CD4-positive, alpha-beta T cell treated with Interleukin-17A for 4 hours (primary cell): Measurements from ENCODE around the gene ORC3.
"Not testable (repeated sequence)": the region's sequence is repeated elsewhere in the genome, so short reads cannot be mapped to it uniquely, and the experiment has no call there.

Experiments
- DNase-seq: peaks from one replicate; pipeline ENCODE4 v3.0.0-alpha.2; 2020; ENCODE audit warnings: mixed read lengths

Gene ORC3

GRCh38 chr6:87663434-87663833 lies 73.5 kb downstream of the ORC3 start:
- DNase-seq: no peak

- DNase-seq: no peak
Measured at GRCh38 chr6:87664921-87665485, 75.1 kb downstream of the ORC3 start.

GRCh38 chr6:87667032-87667431 lies 77.1 kb downstream of the ORC3 start:
- no peak for DNase-seq

- no peak for DNase-seq
Measured at GRCh38 chr6:87668013-87668412, 78.1 kb downstream of the ORC3 start.

GRCh38 chr6:87669051-87669450 lies 79.1 kb downstream of the ORC3 start:
- DNase-seq: no peak

GRCh38 chr6:87670707-87671106 lies 80.8 kb downstream of the ORC3 start:
- DNase-seq: peak; percentile 6

- DNase-seq: no peak
Measured at GRCh38 chr6:87671555-87672029, 81.7 kb downstream of the ORC3 start.

- no peak for DNase-seq
Measured at GRCh38 chr6:87672641-87673040, 82.7 kb downstream of the ORC3 start.

- no peak for DNase-seq
Measured at GRCh38 chr6:87673237-87673636, 83.3 kb downstream of the ORC3 start.

- DNase-seq: no peak
Measured at GRCh38 chr6:87674290-87674689, 84.4 kb downstream of the ORC3 start.

- no peak for DNase-seq
Measured at GRCh38 chr6:87675004-87675681, 85.2 kb downstream of the ORC3 start.

GRCh38 chr6:87682310-87682709 lies 92.4 kb downstream of the ORC3 start:
- DNase-seq: no peak

- no peak for DNase-seq
Measured at GRCh38 chr6:87683890-87684289, 94.0 kb downstream of the ORC3 start.

GRCh38 chr6:87684895-87685654 lies 95.1 kb downstream of the ORC3 start:
- DNase-seq: no peak

GRCh38 chr6:87686636-87687205 lies 96.8 kb downstream of the ORC3 start:
- not testable (repeated sequence) for DNase-seq

GRCh38 chr6:87687296-87687695 lies 97.4 kb downstream of the ORC3 start:
- no peak for DNase-seq

GRCh38 chr6:87687893-87688292 lies 98.0 kb downstream of the ORC3 start:
- DNase-seq: not testable (repeated sequence)

- DNase-seq: no peak
Measured at GRCh38 chr6:87690441-87690840, 100.5 kb downstream of the ORC3 start.

GRCh38 chr6:87692086-87692485 lies 102.2 kb downstream of the ORC3 start:
- DNase-seq: no peak

- DNase-seq: not testable (repeated sequence)
Measured at GRCh38 chr6:87696817-87697216, 106.9 kb downstream of the ORC3 start.

- DNase-seq: no peak
Measured at GRCh38 chr6:87697581-87698546, 107.9 kb downstream of the ORC3 start.

GRCh38 chr6:87698547-87699006 lies 108.6 kb downstream of the ORC3 start:
- DNase-seq: no peak
